Measurements from ENCODE around the gene ZNF488. TPM values are rescaled to one million over a fixed set of nuclear protein-coding genes. Genes with fewer than 3 reads are reported as not detected.

ZNF488 gene
- total RNA-seq, 1 donor from 2014 or later: 0.41 TPM

GRCh38 chr10:47412177-47412730 lies 28.2 kb upstream of the ZNF488 start:
- no peak for TF ChIP-seq CTCF (IDR thresholded peaks at IDR 0.05)
- H3K9me3 ChIP-seq: no peaks in the 10 kb centered on the region
- no peaks in the 10 kb centered on the region for H3K4me1 ChIP-seq
- H3K36me3 ChIP-seq: no peaks in the 10 kb centered on the region
- intact Hi-C loops (cut with DNase I): no loop called here
- no peak overlapping the region for H3K4me3 ChIP-seq
- H3K27ac ChIP-seq: no peak overlapping the region
- no peak for ATAC-seq
- H3K27me3 ChIP-seq: no peaks in the 10 kb centered on the region
- DNase-seq: no peak

- Histone ChIP-seq H3K4me3 (no peak overlapping the region), H3K4me1 (no peaks in the 10 kb centered on the region), H3K27me3 (no peaks in the 10 kb centered on the region), H3K27ac (no peak overlapping the region), H3K36me3 (no peaks in the 10 kb centered on the region), H3K9me3 (no peaks in the 10 kb centered on the region)
- no peak for TF ChIP-seq CTCF (IDR thresholded peaks at IDR 0.05)
- intact Hi-C loops (cut with DNase I): no loop called here
- DNase-seq (no peak), ATAC-seq (no peak)
Observed at GRCh38 chr10:47410862-47411261, 26.8 kb upstream of the ZNF488 start.

- intact Hi-C loops (cut with DNase I): no loop called here
- no peaks in the 10 kb centered on the region for H3K9me3 ChIP-seq
- TF ChIP-seq CTCF (IDR thresholded peaks at IDR 0.05): no peak
- H3K4me1 ChIP-seq: no peaks in the 10 kb centered on the region
- ATAC-seq: no peak
- H3K27ac ChIP-seq: no peak overlapping the region
- no peaks in the 10 kb centered on the region for H3K36me3 ChIP-seq
- DNase-seq: no peak
- H3K4me3 ChIP-seq: no peak overlapping the region
- H3K27me3 ChIP-seq: no peaks in the 10 kb centered on the region
Observed at GRCh38 chr10:47410271-47410670, 26.2 kb upstream of the ZNF488 start.

- no peaks in the 10 kb centered on the region for H3K9me3 ChIP-seq
- no peaks in the 10 kb centered on the region for H3K27me3 ChIP-seq
- DNase-seq: peak; percentile 59
- H3K4me3 ChIP-seq: no peak overlapping the region
- H3K27ac ChIP-seq: no peak overlapping the region
- TF ChIP-seq CTCF (IDR thresholded peaks at IDR 0.05): no peak
- ATAC-seq: no peak
- intact Hi-C loops (cut with DNase I): no loop called here
- no peaks in the 10 kb centered on the region for H3K36me3 ChIP-seq
- no peaks in the 10 kb centered on the region for H3K4me1 ChIP-seq
Observed at GRCh38 chr10:47409866-47410256, 25.8 kb upstream of the ZNF488 start.

GRCh38 chr10:47409171-47409865 lies 25.2 kb upstream of the ZNF488 start:
- Histone ChIP-seq H3K36me3 (no peaks in the 10 kb centered on the region), H3K4me1 (no peaks in the 10 kb centered on the region), H3K9me3 (no peaks in the 10 kb centered on the region), H3K4me3 (no peak overlapping the region), H3K27ac (no peak overlapping the region), H3K27me3 (no peaks in the 10 kb centered on the region)
- TF ChIP-seq CTCF (IDR thresholded peaks at IDR 0.05): no peak
- DNase-seq (no peak), ATAC-seq (no peak)
- intact Hi-C loops (cut with DNase I): no loop called here

All from upper lobe of right lung (tissue), 1 donor.